Testis (tissue), 3 donors: ENCODE measurements around the gene P2RX3. TPM values are rescaled to one million over a fixed set of nuclear protein-coding genes. Genes with fewer than 3 reads are reported as not detected.
"Not testable (repeated sequence)": the region's sequence is repeated elsewhere in the genome, so short reads cannot be mapped to it uniquely, and the experiment has no call there.

Source experiments
- DNase-seq: peaks from one replicate; pipeline ENCODE4 v3.0.0-alpha.2; 2019
- H3K27ac ChIP-seq, 2 donors: fragments of 200-600 bp; sonication (generic); one replicate each; pipeline ENCODE4 v1.5.1; 2019
- H3K27me3 ChIP-seq: fragments of 200-600 bp; sonication (generic); one replicate; pipeline ENCODE4 v1.5.1; 2019
- H3K36me3 ChIP-seq: fragments of 200-600 bp; sonication (generic); one replicate; pipeline ENCODE4 v1.5.1; 2017; ENCODE audit warnings: low read depth; ENCODE audit errors: missing control alignments
- H3K4me1 ChIP-seq: fragments of 200-600 bp; sonication (generic); one replicate; pipeline ENCODE4 v1.5.1; 2019
- H3K4me3 ChIP-seq, 2 donors: fragments of 200-600 bp; sonication (generic); one replicate each; pipeline ENCODE4 v1.5.1; 2017 to 2019
- H3K9me3 ChIP-seq: fragments of 200-600 bp; sonication (generic); one replicate; pipeline ENCODE4 v1.5.1; 2017
- CTCF ChIP-seq, 3 experiments: fragments of 450-650 bp in 2 of 3; fragments of 200-600 bp in 1 of 3; sonication (generic) in 1 of 3; IDR thresholded peaks; one replicate each; pipeline ENCODE4 v1.5.1; 2016 to 2019; ENCODE audit warnings: antibody characterized with exemption in 3 of 3, mild to moderate bottlenecking in 2 of 3, moderate library complexity in 1 of 3
- POLR2A ChIP-seq: fragments of 450-650 bp; IDR thresholded peaks from one replicate; pipeline ENCODE4 v1.6.1; 2017; ENCODE audit warnings: antibody characterized with exemption, mild to moderate bottlenecking, moderate library complexity
- WGBS, 2 donors: methylation state at CpG; one replicate each; pipeline ENCODE4 v1.1.5; 2018; 5-methylcytosine and 5-hydroxymethylcytosine counted together
- intact Hi-C: fragments of 100-400 bp; cut with DNase I; formaldehyde crosslinking; loops from one replicate; pipeline ENCODE4 v1.15.1; 2023; ENCODE audit warnings: low total_unique reads
- polyA plus RNA-seq: library from polyadenylated mRNA; stranded (reverse); fragments of 350-450 nt; fragmentation: Illumina TruSeq; extraction: RNeasy Lipid Tissue Mini Kit (QIAGEN cat#74804); gene quantifications from one replicate; pipeline ENCODE4 v1.2.3, GENCODE V29; 2014; ENCODE audit warnings: low read depth, low replicate concordance; ENCODE audit not compliant: insufficient read depth
- total RNA-seq, 2 donors: library from RNA; depleted of rRNA; stranded (reverse); fragments of >200 nt; gene quantifications; one replicate each; pipeline ENCODE4 v1.2.3, GENCODE V29; 2016

P2RX3 gene
- total and polyA plus RNA-seq, 3 donors from 2014 or later = 2.5 to 8.5 (median 3.3) TPM

- TF ChIP-seq CTCF (IDR thresholded peaks at IDR 0.05) (no peak), POLR2A (no peak)
- no peaks in the 10 kb centered on the region for H3K27me3 ChIP-seq
- H3K27ac ChIP-seq = no peak overlapping the region
- H3K4me3 ChIP-seq = no peak overlapping the region
- 90 to 95% methylated on average over 8 of the region's 8 CpGs for WGBS, 2 donors
- H3K9me3 ChIP-seq = no peaks in the 10 kb centered on the region
- no peak for DNase-seq
- no peaks in the 10 kb centered on the region for H3K4me1 ChIP-seq
- intact Hi-C loops = no loop called here
- H3K36me3 ChIP-seq = no peaks in the 10 kb centered on the region
Observed at GRCh38 chr11:57360991-57361390, 22.8 kb downstream of the P2RX3 start.

GRCh38 chr11:57361420-57361819, 23.3 kb downstream of the P2RX3 start:
- H3K4me1 ChIP-seq, H3K27ac ChIP-seq, H3K36me3 ChIP-seq, H3K4me3 ChIP-seq, intact Hi-C loops, H3K27me3 ChIP-seq, H3K9me3 ChIP-seq, DNase-seq: not testable (repeated sequence)

GRCh38 chr11:57361926-57362325, 23.8 kb downstream of the P2RX3 start:
- 88 to 89% methylated on average over 3 of the region's 3 CpGs for WGBS, 2 donors
- H3K36me3 ChIP-seq = no peaks in the 10 kb centered on the region
- H3K4me3 ChIP-seq = no peak overlapping the region
- no peak for DNase-seq
- no peaks in the 10 kb centered on the region for H3K27me3 ChIP-seq
- H3K4me1 ChIP-seq = no peaks in the 10 kb centered on the region
- no peaks in the 10 kb centered on the region for H3K9me3 ChIP-seq
- intact Hi-C loops = no loop called here
- H3K27ac ChIP-seq = no peak overlapping the region
- TF ChIP-seq POLR2A = no peak

- intact Hi-C loops = no loop called here
- Histone ChIP-seq H3K27me3 (no peaks in the 10 kb centered on the region), H3K36me3 (no peaks in the 10 kb centered on the region), H3K9me3 (no peaks in the 10 kb centered on the region), H3K4me1 (no peaks in the 10 kb centered on the region), H3K27ac (no peak overlapping the region), H3K4me3 (no peak overlapping the region)
- TF ChIP-seq CTCF (IDR thresholded peaks at IDR 0.05) (no peak), POLR2A (no peak)
- WGBS, 2 donors = 80% methylated on average over 7 of the region's 7 CpGs
- DNase-seq = no peak
Observed at GRCh38 chr11:57363131-57364080, 25.3 kb downstream of the P2RX3 start.

GRCh38 chr11:57364851-57365660, 26.9 kb downstream of the P2RX3 start:
- TF ChIP-seq CTCF (IDR thresholded peaks at IDR 0.05) = no peak
- TF ChIP-seq POLR2A = no peak
- no peaks in the 10 kb centered on the region for H3K27me3 ChIP-seq
- no peaks in the 10 kb centered on the region for H3K36me3 ChIP-seq
- WGBS, 2 donors = 77 to 78% methylated on average over 9 of the region's 9 CpGs
- H3K4me3 ChIP-seq = no peak overlapping the region
- no peak for DNase-seq
- no peak overlapping the region for H3K27ac ChIP-seq
- no peaks in the 10 kb centered on the region for H3K4me1 ChIP-seq
- H3K9me3 ChIP-seq = no peaks in the 10 kb centered on the region
- intact Hi-C loops = no loop called here
